Measurements from ENCODE around the gene CXCR4.
A peak's percentile ranks its signal among the peaks of the same experiment; 100 is the strongest.

CXCR4 gene

GRCh38 chr2:136065384-136065783, 52.6 kb downstream of the CXCR4 start:
- peak overlapping the region; percentile 20 for H3K4me2 ChIP-seq (ENCODE audit: low read depth, low read length, poor library complexity, severe bottlenecking)
- peaks cover 26% of the 10 kb centered on the region for H3K4me1 ChIP-seq (ENCODE audit: insufficient read depth, low read length, poor library complexity, severe bottlenecking)
- no peaks in the 10 kb centered on the region for H3K36me3 ChIP-seq (ENCODE audit: insufficient read depth, low read length)
- no peaks in the 10 kb centered on the region for H3K9me3 ChIP-seq (ENCODE audit: insufficient read depth, low read depth, low read length)
- H3K9ac ChIP-seq (ENCODE audit: low read depth, low read length, poor library complexity, severe bottlenecking): no peak overlapping the region
- H3K79me2 ChIP-seq (ENCODE audit: insufficient read depth, low read length): no peaks in the 10 kb centered on the region
- no peaks in the 10 kb centered on the region for H3K27me3 ChIP-seq (ENCODE audit: insufficient read depth, low read length, poor library complexity, severe bottlenecking)
- TF ChIP-seq EZH2phosphoT487 (IDR thresholded peaks at IDR 0.05; ENCODE audit: borderline replicate concordance): no peak
- TF ChIP-seq CTCF (conservative IDR thresholded peaks at IDR 0.05; ENCODE audit: low read length): no peak
- no peaks in the 10 kb centered on the region for H4K20me1 ChIP-seq (ENCODE audit: insufficient read depth, low read length, poor library complexity, severe bottlenecking)
- H3K9me2 ChIP-seq (replicated peaks; ENCODE audit: low read depth, low read length): no peaks in the 10 kb centered on the region
- no peaks in the 10 kb centered on the region for H3F3A ChIP-seq (ENCODE audit: low read depth)
- H3K4me3 ChIP-seq (ENCODE audit: low read length, poor library complexity, severe bottlenecking): no peak overlapping the region
- H2AFZ ChIP-seq (ENCODE audit: low read length): no peak overlapping the region

Measured in Loucy (cell line).